ENCODE data around the gene CAPN11.

DNA sequence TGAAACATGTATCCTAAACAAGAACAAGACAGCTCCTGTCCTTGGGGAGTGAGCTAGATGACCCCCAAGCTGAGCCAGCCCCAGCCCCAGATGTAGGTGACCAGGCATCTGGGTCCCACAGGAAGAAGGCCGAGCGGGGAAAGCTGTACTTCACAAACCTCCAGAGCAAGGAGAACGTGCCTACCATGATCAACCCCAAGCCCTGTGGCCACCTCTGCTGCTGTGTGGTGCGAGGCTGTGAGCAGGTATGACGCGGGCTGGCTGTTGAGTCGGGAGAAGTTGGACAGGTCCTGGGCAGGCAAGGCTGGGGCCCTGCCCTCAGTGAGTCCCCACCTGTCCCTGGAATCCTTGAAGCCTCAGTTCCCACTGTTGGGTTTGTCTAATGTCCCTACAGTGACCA is 11.4 kb upstream of the CAPN11 start:
- no peak for TF ChIP-seq ZNF551 (CRISPR knock-in tag; IDR thresholded peaks at IDR 0.05)
- no peak for TF ChIP-seq SIN3A (IDR thresholded peaks at IDR 0.05; ENCODE audit: borderline replicate concordance in 2 of 2, control insufficient read depth in 1 of 2, low read depth in 2 of 2, low read length in 2 of 2)
- TF ChIP-seq ARID2 (IDR thresholded peaks at IDR 0.05) = no peak
- no peak for TF ChIP-seq CEBPG (CRISPR knock-in tag; IDR thresholded peaks at IDR 0.05)
- no peak for TF ChIP-seq CEBPG (tag; conservative IDR thresholded peaks at IDR 0.05 in 1 of 2, IDR thresholded peaks at IDR 0.05 in 1 of 2)
- TF ChIP-seq CLOCK (CRISPR knock-in tag; IDR thresholded peaks at IDR 0.05; ENCODE audit: borderline replicate concordance) = no peak
- TF ChIP-seq PREB (CRISPR knock-in tag; IDR thresholded peaks at IDR 0.05) = no peak
- no peak for TF ChIP-seq CTCF (IDR thresholded peaks at IDR 0.05 in 2 of 3, conservative IDR thresholded peaks at IDR 0.05 in 1 of 3; ENCODE audit: insufficient read depth in 2 of 3, low read depth in 1 of 3, low read length in 3 of 3)
- TF ChIP-seq, protein P1, sequence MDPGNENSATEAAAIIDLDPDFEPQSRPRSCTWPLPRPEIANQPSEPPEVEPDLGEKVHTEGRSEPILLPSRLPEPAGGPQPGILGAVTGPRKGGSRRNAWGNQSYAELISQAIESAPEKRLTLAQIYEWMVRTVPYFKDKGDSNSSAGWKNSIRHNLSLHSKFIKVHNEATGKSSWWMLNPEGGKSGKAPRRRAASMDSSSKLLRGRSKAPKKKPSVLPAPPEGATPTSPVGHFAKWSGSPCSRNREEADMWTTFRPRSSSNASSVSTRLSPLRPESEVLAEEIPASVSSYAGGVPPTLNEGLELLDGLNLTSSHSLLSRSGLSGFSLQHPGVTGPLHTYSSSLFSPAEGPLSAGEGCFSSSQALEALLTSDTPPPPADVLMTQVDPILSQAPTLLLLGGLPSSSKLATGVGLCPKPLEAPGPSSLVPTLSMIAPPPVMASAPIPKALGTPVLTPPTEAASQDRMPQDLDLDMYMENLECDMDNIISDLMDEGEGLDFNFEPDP (CRISPR knock-in tag; IDR thresholded peaks at IDR 0.05) = no peak
- TF ChIP-seq JUNB (CRISPR knock-in tag; conservative IDR thresholded peaks at IDR 0.05) = no peak
- no peak for TF ChIP-seq CHD2 (IDR thresholded peaks at IDR 0.05; ENCODE audit: low read depth, low read length)
- no peak for TF ChIP-seq HDGF (IDR thresholded peaks at IDR 0.05)
- no peak for TF ChIP-seq ASH1L (IDR thresholded peaks at IDR 0.05; ENCODE audit: borderline replicate concordance, low read depth, partially characterized antibody)
- TF ChIP-seq, protein P2, sequence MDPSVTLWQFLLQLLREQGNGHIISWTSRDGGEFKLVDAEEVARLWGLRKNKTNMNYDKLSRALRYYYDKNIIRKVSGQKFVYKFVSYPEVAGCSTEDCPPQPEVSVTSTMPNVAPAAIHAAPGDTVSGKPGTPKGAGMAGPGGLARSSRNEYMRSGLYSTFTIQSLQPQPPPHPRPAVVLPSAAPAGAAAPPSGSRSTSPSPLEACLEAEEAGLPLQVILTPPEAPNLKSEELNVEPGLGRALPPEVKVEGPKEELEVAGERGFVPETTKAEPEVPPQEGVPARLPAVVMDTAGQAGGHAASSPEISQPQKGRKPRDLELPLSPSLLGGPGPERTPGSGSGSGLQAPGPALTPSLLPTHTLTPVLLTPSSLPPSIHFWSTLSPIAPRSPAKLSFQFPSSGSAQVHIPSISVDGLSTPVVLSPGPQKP (CRISPR knock-in tag; IDR thresholded peaks at IDR 0.05) = no peak

Measured in K562 (cell line).